ENCODE measurements around the gene SRPK1.

Gene SRPK1

GRCh38 chr6:35907750-35908149 lies 13.1 kb downstream of the SRPK1 start:
- no peak overlapping the region for H3K9ac ChIP-seq (ENCODE audit: low read length)
- TF ChIP-seq CTCF (IDR thresholded peaks at IDR 0.05; ENCODE audit: low read length) = no peak
- TF ChIP-seq EZH2 (IDR thresholded peaks at IDR 0.05; ENCODE audit: borderline replicate concordance, low read length) = no peak
- H3F3A ChIP-seq (ENCODE audit: insufficient read depth, low read length) = no peaks in the 10 kb centered on the region
- no peak overlapping the region for H3K4me2 ChIP-seq (ENCODE audit: low read length)
- H3K27ac ChIP-seq (ENCODE audit: low read depth, low read length, poor library complexity, severe bottlenecking) = no peak overlapping the region
- H3K4me3 ChIP-seq (ENCODE audit: low read depth, low read length, poor library complexity, severe bottlenecking) = no peak overlapping the region
- H3K9me2 ChIP-seq (ENCODE audit: low read depth, low read length) = no peaks in the 10 kb centered on the region
- H3K27me3 ChIP-seq (ENCODE audit: insufficient read depth, low read length) = no peaks in the 10 kb centered on the region
- peaks cover 25% of the 10 kb centered on the region for H3K9me3 ChIP-seq (ENCODE audit: low read length)
- peaks cover 93% of the 10 kb centered on the region for H3K36me3 ChIP-seq (ENCODE audit: insufficient read depth, low read length)
- H3K4me1 ChIP-seq (ENCODE audit: insufficient read depth, low read length, severe bottlenecking) = no peaks in the 10 kb centered on the region
- no peaks in the 10 kb centered on the region for H4K20me1 ChIP-seq (ENCODE audit: insufficient read depth, low read length)
- H3K79me2 ChIP-seq (ENCODE audit: insufficient read depth, low read length) = peaks cover 68% of the 10 kb centered on the region
- H2AFZ ChIP-seq (ENCODE audit: low read length) = no peak overlapping the region

- Histone ChIP-seq H3K9me2 (ENCODE audit: low read depth, low read length) (no peaks in the 10 kb centered on the region), H3K4me3 (ENCODE audit: low read depth, low read length, poor library complexity, severe bottlenecking) (no peak overlapping the region), H3F3A (ENCODE audit: insufficient read depth, low read length) (no peaks in the 10 kb centered on the region), H3K4me1 (ENCODE audit: insufficient read depth, low read length, severe bottlenecking) (no peaks in the 10 kb centered on the region), H3K27me3 (ENCODE audit: insufficient read depth, low read length) (no peaks in the 10 kb centered on the region), H3K9ac (ENCODE audit: low read length) (no peak overlapping the region), H3K36me3 (ENCODE audit: insufficient read depth, low read length) (peaks cover 91% of the 10 kb centered on the region), H3K4me2 (ENCODE audit: low read length) (no peak overlapping the region), H3K9me3 (ENCODE audit: low read length) (peaks cover 25% of the 10 kb centered on the region), H3K79me2 (ENCODE audit: insufficient read depth, low read length) (peaks cover 69% of the 10 kb centered on the region), H3K27ac (ENCODE audit: low read depth, low read length, poor library complexity, severe bottlenecking) (no peak overlapping the region), H4K20me1 (ENCODE audit: insufficient read depth, low read length) (no peaks in the 10 kb centered on the region), H2AFZ (ENCODE audit: low read length) (no peak overlapping the region)
- no peak for TF ChIP-seq CTCF (IDR thresholded peaks at IDR 0.05; ENCODE audit: low read length)
- TF ChIP-seq EZH2 (IDR thresholded peaks at IDR 0.05; ENCODE audit: borderline replicate concordance, low read length) = no peak
Observed at GRCh38 chr6:35906499-35906846, 14.4 kb downstream of the SRPK1 start.

- peaks cover 74% of the 10 kb centered on the region for H3K79me2 ChIP-seq (ENCODE audit: insufficient read depth, low read length)
- no peak overlapping the region for H3K4me2 ChIP-seq (ENCODE audit: low read length)
- no peak overlapping the region for H3K27ac ChIP-seq (ENCODE audit: low read depth, low read length, poor library complexity, severe bottlenecking)
- no peaks in the 10 kb centered on the region for H3F3A ChIP-seq (ENCODE audit: insufficient read depth, low read length)
- H2AFZ ChIP-seq (ENCODE audit: low read length) = no peak overlapping the region
- H3K9me2 ChIP-seq (ENCODE audit: low read depth, low read length) = no peaks in the 10 kb centered on the region
- no peaks in the 10 kb centered on the region for H4K20me1 ChIP-seq (ENCODE audit: insufficient read depth, low read length)
- H3K9ac ChIP-seq (ENCODE audit: low read length) = no peak overlapping the region
- H3K4me3 ChIP-seq (ENCODE audit: low read depth, low read length, poor library complexity, severe bottlenecking) = no peak overlapping the region
- peaks cover 91% of the 10 kb centered on the region for H3K36me3 ChIP-seq (ENCODE audit: insufficient read depth, low read length)
- no peaks in the 10 kb centered on the region for H3K27me3 ChIP-seq (ENCODE audit: insufficient read depth, low read length)
- H3K4me1 ChIP-seq (ENCODE audit: insufficient read depth, low read length, severe bottlenecking) = no peaks in the 10 kb centered on the region
- no peak for TF ChIP-seq CTCF (IDR thresholded peaks at IDR 0.05; ENCODE audit: low read length)
- TF ChIP-seq EZH2 (IDR thresholded peaks at IDR 0.05; ENCODE audit: borderline replicate concordance, low read length) = no peak
- H3K9me3 ChIP-seq (ENCODE audit: low read length) = peaks cover 23% of the 10 kb centered on the region
Observed at GRCh38 chr6:35905841-35906498, 14.9 kb downstream of the SRPK1 start.
